H1 (cell line): ENCODE measurements around the gene FAT1. TPM values are rescaled to one million over a fixed set of nuclear protein-coding genes. Genes with fewer than 3 reads are reported as not detected.

Experiments
- CTCF ChIA-PET: fragments of 300-600 bp; sonication (Branson Sonifier 250); formaldehyde crosslinking; loops from one replicate; lab custom pipeline; 2021; ENCODE audit not compliant: partially characterized antibody; lab: Charles Lee
- POLR2A ChIA-PET: fragments of 300-600 bp; sonication (Branson Sonifier 250); formaldehyde crosslinking; loops from one replicate; lab custom pipeline; 2021; ENCODE audit warnings: inconsistent platforms; ENCODE audit not compliant: partially characterized antibody; lab: Charles Lee
- DNase-seq, 2 experiments: peaks; one replicate each; pipeline versions ENCODE4 v3.0.0 to v3.0.0-alpha.2; 2010 to 2022; ENCODE audit warnings: low spot score in 2 of 2, low read depth in 1 of 2, mixed read lengths in 1 of 2
- FAIRE-seq: peaks from 2 replicates; lab custom pipeline; 2011; peaks lifted over from hg19 to GRCh38; lab: Jason Lieb, UNC
- H2AFZ ChIP-seq: 2 replicates; pipeline ENCODE4 v1.8.1; 2012; ENCODE audit warnings: low read length, inconsistent platforms
- H2AK5ac ChIP-seq: 2 replicates; pipeline ENCODE4 v1.6.1; 2013; ENCODE audit warnings: low read depth, low read length
- H2BK120ac ChIP-seq: replicated peaks from 2 replicates; pipeline ENCODE3; 2013; ENCODE audit warnings: low read depth, low read length, inconsistent platforms
- H2BK12ac ChIP-seq: 2 replicates; pipeline ENCODE4 v1.6.1; 2013; ENCODE audit warnings: low read depth, low read length
- H2BK15ac ChIP-seq: 2 replicates; pipeline ENCODE4 v1.6.1; 2013; ENCODE audit warnings: low read length
- H2BK20ac ChIP-seq: 2 replicates; pipeline ENCODE4 v1.6.1; 2013; ENCODE audit warnings: low read length
- H2BK5ac ChIP-seq: 2 replicates; pipeline ENCODE4 v1.6.1; 2013; ENCODE audit warnings: low read depth, low read length
- H3K14ac ChIP-seq: 2 replicates; pipeline ENCODE4 v1.6.1; 2013; ENCODE audit warnings: inconsistent platforms; ENCODE audit not compliant: insufficient read length
- H3K18ac ChIP-seq: 2 replicates; pipeline ENCODE4 v1.6.1; 2013; ENCODE audit warnings: low read length; ENCODE audit errors: extremely low read depth
- H3K23ac ChIP-seq: 2 replicates; pipeline ENCODE4 v1.6.1; 2013; ENCODE audit warnings: inconsistent platforms; ENCODE audit not compliant: insufficient read length
- H3K23me2 ChIP-seq: 2 replicates; pipeline ENCODE4 v1.6.1; 2013; ENCODE audit warnings: low read depth, low read length
- H3K27ac ChIP-seq: 2 replicates; pipeline ENCODE4 v1.6.1; 2011; ENCODE audit warnings: low read depth, low read length, inconsistent platforms
- H3K27me3 ChIP-seq, 4 experiments: replicated peaks in 1 of 4; 1 replicate in 1 of 4; 2 replicates in 3 of 4; pipeline versions ENCODE4 v1.6.1 to v1.8.1; 2011 to 2013; ENCODE audit warnings: low read length in 3 of 4, mild to moderate bottlenecking in 3 of 4, inconsistent platforms in 2 of 4, mixed read lengths in 2 of 4, moderate library complexity in 1 of 4; ENCODE audit not compliant: control insufficient read depth in 3 of 4, insufficient read depth in 3 of 4; ENCODE audit errors: extremely low read depth in 1 of 4
- H3K36me3 ChIP-seq, 4 experiments: 2 replicates each; pipeline versions ENCODE4 v1.6.1 to v1.8.1; 2011 to 2013; ENCODE audit warnings: mild to moderate bottlenecking in 4 of 4, low read length in 3 of 4, moderate library complexity in 2 of 4, control low read depth in 1 of 4, inconsistent platforms in 1 of 4; ENCODE audit not compliant: insufficient read depth in 4 of 4, control insufficient read depth in 2 of 4
- H3K4ac ChIP-seq: replicated peaks from 2 replicates; pipeline ENCODE3; 2013; ENCODE audit warnings: low read length, low read depth, mixed read lengths, inconsistent platforms; ENCODE audit not compliant: insufficient read length
- H3K4me1 ChIP-seq, 4 experiments: replicated peaks in 1 of 4; 1 replicate in 1 of 4; 2 replicates in 3 of 4; pipeline versions ENCODE4 v1.6.1 to v1.8.1; 2011 to 2013; ENCODE audit warnings: low read length in 3 of 4, inconsistent platforms in 2 of 4, mixed read lengths in 1 of 4; ENCODE audit not compliant: insufficient read depth in 4 of 4, control insufficient read depth in 3 of 4
- H3K4me2 ChIP-seq, 2 experiments: 2 replicates each; pipeline versions ENCODE4 v1.6.1 to v1.8.1; 2011 to 2013; ENCODE audit warnings: low read depth in 2 of 2, low read length in 2 of 2, control low read depth in 1 of 2, inconsistent platforms in 1 of 2, mild to moderate bottlenecking in 1 of 2; ENCODE audit not compliant: insufficient read depth in 1 of 2
- H3K4me3 ChIP-seq, 4 experiments: fragments of 200-600, 300-600 bp in 1 of 4; sonication (generic), shearing (Covaris generic), sonication (Bioruptor Twin) in 1 of 4; 2 replicates each; pipeline versions ENCODE4 v1.5.1 to v1.8.1; 2011 to 2016; ENCODE audit warnings: low read length in 4 of 4, low read depth in 3 of 4, control low read depth in 2 of 4, inconsistent platforms in 2 of 4, mild to moderate bottlenecking in 2 of 4, mixed read lengths in 1 of 4, moderate library complexity in 1 of 4; ENCODE audit not compliant: insufficient read depth in 2 of 4; ENCODE audit errors: extremely low read depth in 1 of 4
- H3K56ac ChIP-seq: replicated peaks from 2 replicates; pipeline ENCODE3; 2013; ENCODE audit warnings: low read depth, mild to moderate bottlenecking, mixed read lengths, low read length, inconsistent platforms; ENCODE audit not compliant: insufficient read length
- H3K79me1 ChIP-seq: 2 replicates; pipeline ENCODE4 v1.6.1; 2013; ENCODE audit warnings: low read depth, low read length, control low read depth
- H3K79me2 ChIP-seq, 2 experiments: 2 replicates each; pipeline versions ENCODE4 v1.6.1 to v1.8.1; 2012 to 2013; ENCODE audit warnings: low read length in 2 of 2, mild to moderate bottlenecking in 2 of 2, inconsistent platforms in 1 of 2; ENCODE audit not compliant: insufficient read depth in 2 of 2, control insufficient read depth in 1 of 2
- H3K9ac ChIP-seq, 4 experiments: replicated peaks in 1 of 4; 1 replicate in 1 of 4; 2 replicates in 3 of 4; pipeline versions ENCODE4 v1.6.1 to v1.8.1; 2011 to 2013; ENCODE audit warnings: low read depth in 3 of 4, low read length in 3 of 4, control low read depth in 2 of 4, mild to moderate bottlenecking in 2 of 4, moderate library complexity in 2 of 4, inconsistent platforms in 1 of 4; ENCODE audit errors: extremely low read depth in 1 of 4
- H3K9me3 ChIP-seq, 2 experiments: 2 replicates each; pipeline versions ENCODE4 v1.6.1 to v1.8.1; 2012 to 2013; ENCODE audit warnings: mild to moderate bottlenecking in 2 of 2, moderate library complexity in 2 of 2, control low read depth in 1 of 2, inconsistent platforms in 1 of 2, low read depth in 1 of 2, low read length in 1 of 2, mixed read lengths in 1 of 2; ENCODE audit not compliant: insufficient read depth in 2 of 2
- H4K20me1 ChIP-seq, 2 experiments: replicated peaks in 1 of 2; 2 replicates each; pipeline versions ENCODE3 to v1.8.1; 2011 to 2013; ENCODE audit warnings: inconsistent platforms in 2 of 2, low read length in 2 of 2, mild to moderate bottlenecking in 1 of 2; ENCODE audit not compliant: insufficient read depth in 2 of 2, control insufficient read depth in 1 of 2
- H4K5ac ChIP-seq: 2 replicates; pipeline ENCODE4 v1.6.1; 2013; ENCODE audit warnings: low read length, low read depth, mixed read lengths, inconsistent platforms; ENCODE audit not compliant: insufficient read length
- H4K8ac ChIP-seq: 2 replicates; pipeline ENCODE4 v1.8.0; 2013; ENCODE audit warnings: mild to moderate bottlenecking, moderate library complexity, low read length, inconsistent platforms; ENCODE audit not compliant: insufficient read depth; ENCODE audit errors: extremely low read depth
- H4K91ac ChIP-seq: replicated peaks from 2 replicates; pipeline ENCODE3; 2013; ENCODE audit warnings: low read length, mixed read lengths, inconsistent platforms; ENCODE audit not compliant: insufficient read length
- CTCF ChIP-seq, 3 experiments: IDR thresholded peaks; 1 replicate in 2 of 3; 2 replicates in 1 of 3; pipeline versions ENCODE4 v1.5.1 to v1.6.1; 2011; ENCODE audit warnings: low read length in 3 of 3, mild to moderate bottlenecking in 3 of 3, inconsistent platforms in 2 of 3, low read depth in 1 of 3, moderate library complexity in 1 of 3; ENCODE audit not compliant: insufficient read depth in 1 of 3; ENCODE audit errors: control extremely low read depth in 1 of 3
- RAD21 ChIP-seq, 2 experiments: IDR thresholded peaks in 1 of 2; conservative IDR thresholded peaks in 1 of 2; 2 replicates each; pipeline ENCODE4 v1.6.1; 2011; ENCODE audit warnings: low read depth in 2 of 2, low read length in 2 of 2, improper control_type of control experiment in 1 of 2, inconsistent platforms in 1 of 2, mild to moderate bottlenecking in 1 of 2, moderate library complexity in 1 of 2
- SRF ChIP-seq: IDR thresholded peaks from 2 replicates; pipeline ENCODE4 v1.6.1; 2011; ENCODE audit warnings: mild to moderate bottlenecking, low read depth, low read length, moderate library complexity
- WGBS, 2 experiments: shearing (Covaris generic) in 1 of 2; methylation state at CpG; one replicate each; pipeline versions ENCODE4 v1.1.6 to v1.1.7; 2013 to 2015; ENCODE audit warnings: low lambda C conversion rate in 2 of 2, mixed read lengths in 2 of 2, inconsistent platforms in 1 of 2, low coverage in 1 of 2, missing lambda C conversion rate in 1 of 2; ENCODE audit not compliant: insufficient replicate concordance in 2 of 2, insufficient coverage in 1 of 2, insufficient read length in 1 of 2; ENCODE audit errors: extremely low coverage in 1 of 2, missing lambda C conversion rate in 1 of 2; 5-methylcytosine and 5-hydroxymethylcytosine counted together
- polyA plus RNA-seq, 7 experiments: library from polyadenylated mRNA; depleted of rRNA in 3 of 7; stranded (reverse) in 5 of 7; unstranded in 2 of 7; fragments of >200 nt in 5 of 7; fragments of 200-250 nt in 2 of 7; gene quantifications; 1 replicate in 5 of 7; 2 replicates in 1 of 7; 4 replicates in 1 of 7; pipeline versions ENCODE4 v1.2.1 to v1.2.3, GENCODE V29; 2011 to 2013; ENCODE audit warnings: missing spikeins in 2 of 7, mixed read lengths in 2 of 7
- total RNA-seq: library from RNA; stranded (reverse); fragmentation: NEBNext Ultra II Directional; extraction: Animal tissue kit (Norgen Biotek cat#: 25700); gene quantifications from 2 replicates; pipeline ENCODE4 v1.2.1, GENCODE V29; 2021

The FAT1 gene
- total and polyA plus RNA-seq, 2 of the 8 experiments (the other 6 are each of a cell fraction or from before 2014, with no cell fraction given): 94.4 to 137 TPM

GRCh38 chr4:186737427-186737826 is 13.8 kb upstream of the FAT1 start:
- Histone ChIP-seq H3K36me3 (no peaks in the 10 kb centered on the region), H2BK20ac (no peak overlapping the region), H3K14ac (no peak overlapping the region), H3K4me3 (no peak overlapping the region), H3K4me2 (no peak overlapping the region), H3K79me2 (no peaks in the 10 kb centered on the region), H3K23ac (no peak overlapping the region), H3K27ac (no peak overlapping the region), H3K18ac (no peak overlapping the region), H4K8ac (no peak overlapping the region), H3K4me1 (no peaks in the 10 kb centered on the region; a peak in 1 of 7 replicates), H2AK5ac (no peak overlapping the region), H3K79me1 (no peaks in the 10 kb centered on the region), H3K56ac (no peak overlapping the region), H2BK15ac (no peak overlapping the region), H4K20me1 (no peaks in the 10 kb centered on the region), H2BK120ac (no peak overlapping the region), H2AFZ (no peak overlapping the region), H3K27me3 (no peaks in the 10 kb centered on the region), H4K5ac (no peak overlapping the region)
- CTCF ChIA-PET: interaction anchor here (0.7 to 1.6 kb wide), 3 partner anchors 10 to 14 kb away, joined by 3 to 4 read pairs (median 3); no protein-coding TSS in a partner anchor
- WGBS, 2 experiments: 83% methylated on average over 4 of the region's 4 CpGs; no CpG with 5 or more reads in 1 of the 2 experiments
- POLR2A ChIA-PET: no interaction called here
- no peak for DNase-seq
- FAIRE-seq: no peak
- TF ChIP-seq SRF: no peak
- peak in 1 of 2 experiments; percentile 11; a peak in 1 of 4 replicates for TF ChIP-seq RAD21 (IDR thresholded peaks at IDR 0.05 in 1 of 2, conservative IDR thresholded peaks at IDR 0.05 in 1 of 2; ENCODE audit: low read depth in 2 of 2, low read length in 2 of 2)
- TF ChIP-seq CTCF (IDR thresholded peaks at IDR 0.05; ENCODE audit: control extremely low read depth in 1 of 3, insufficient read depth in 1 of 3, low read depth in 1 of 3, low read length in 3 of 3): peak in 1 of 3 experiments; percentile 10; a peak in 1 of 4 replicates
- TF ChIP-seq, all 59 proteins: peak for 2
- Histone ChIP-seq H3K23me2 (no peaks in the 10 kb centered on the region), H3K9ac (no peak overlapping the region), H3K9me3 (no peaks in the 10 kb centered on the region), H3K4ac (no peak overlapping the region), H2BK5ac (no peak overlapping the region), H2BK12ac (no peak overlapping the region), H4K91ac (no peak overlapping the region)
